SU-DHL-6 (cell line): Measurements from ENCODE around the gene ACER2.

Experiments used
- EZH2phosphoT487 ChIP-seq: fragments of 200-600 bp; sonication (generic), shearing (Covaris generic); conservative IDR thresholded peaks from 2 replicates; pipeline ENCODE4 v1.6.1; 2018; ENCODE audit warnings: mild to moderate bottlenecking, antibody characterized with exemption, low read length, moderate library complexity, mixed read lengths
- TF ChIP-seq, protein P1 (sequence below): fragments of 200-600 bp; sonication (generic); IDR thresholded peaks from one replicate; pipeline ENCODE4 v1.5.1; 2017; ENCODE audit warnings: antibody characterized with exemption, mild to moderate bottlenecking, low read length, moderate library complexity; ENCODE audit not compliant: insufficient read depth, poor library complexity, severe bottlenecking

- TF ChIP-seq, protein P1, sequence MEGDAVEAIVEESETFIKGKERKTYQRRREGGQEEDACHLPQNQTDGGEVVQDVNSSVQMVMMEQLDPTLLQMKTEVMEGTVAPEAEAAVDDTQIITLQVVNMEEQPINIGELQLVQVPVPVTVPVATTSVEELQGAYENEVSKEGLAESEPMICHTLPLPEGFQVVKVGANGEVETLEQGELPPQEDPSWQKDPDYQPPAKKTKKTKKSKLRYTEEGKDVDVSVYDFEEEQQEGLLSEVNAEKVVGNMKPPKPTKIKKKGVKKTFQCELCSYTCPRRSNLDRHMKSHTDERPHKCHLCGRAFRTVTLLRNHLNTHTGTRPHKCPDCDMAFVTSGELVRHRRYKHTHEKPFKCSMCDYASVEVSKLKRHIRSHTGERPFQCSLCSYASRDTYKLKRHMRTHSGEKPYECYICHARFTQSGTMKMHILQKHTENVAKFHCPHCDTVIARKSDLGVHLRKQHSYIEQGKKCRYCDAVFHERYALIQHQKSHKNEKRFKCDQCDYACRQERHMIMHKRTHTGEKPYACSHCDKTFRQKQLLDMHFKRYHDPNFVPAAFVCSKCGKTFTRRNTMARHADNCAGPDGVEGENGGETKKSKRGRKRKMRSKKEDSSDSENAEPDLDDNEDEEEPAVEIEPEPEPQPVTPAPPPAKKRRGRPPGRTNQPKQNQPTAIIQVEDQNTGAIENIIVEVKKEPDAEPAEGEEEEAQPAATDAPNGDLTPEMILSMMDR = no peak
- no peak for TF ChIP-seq EZH2phosphoT487
These were observed 86.6 kb downstream of the ACER2 start for GRCh38 chr9:19495186-19496028.
